Stimulated activated CD4-positive, alpha-beta T cell treated with anti-CD3 and anti-CD28 coated beads, Interleukin-2, amount 100 ng/mL, for 24 hours (primary cell): ENCODE results near the gene AFF2.

Experiments used
- DNase-seq, 2 donors: peaks; one replicate each; pipeline ENCODE4 v3.0.0-alpha.2; 2020

Gene AFF2

GRCh38 chrX:148940411-148940996 lies 440.1 kb downstream of the AFF2 start:
- DNase-seq, result no peak

GRCh38 chrX:148942754-148943153 lies 442.3 kb downstream of the AFF2 start:
- DNase-seq, result no peak

DNA sequence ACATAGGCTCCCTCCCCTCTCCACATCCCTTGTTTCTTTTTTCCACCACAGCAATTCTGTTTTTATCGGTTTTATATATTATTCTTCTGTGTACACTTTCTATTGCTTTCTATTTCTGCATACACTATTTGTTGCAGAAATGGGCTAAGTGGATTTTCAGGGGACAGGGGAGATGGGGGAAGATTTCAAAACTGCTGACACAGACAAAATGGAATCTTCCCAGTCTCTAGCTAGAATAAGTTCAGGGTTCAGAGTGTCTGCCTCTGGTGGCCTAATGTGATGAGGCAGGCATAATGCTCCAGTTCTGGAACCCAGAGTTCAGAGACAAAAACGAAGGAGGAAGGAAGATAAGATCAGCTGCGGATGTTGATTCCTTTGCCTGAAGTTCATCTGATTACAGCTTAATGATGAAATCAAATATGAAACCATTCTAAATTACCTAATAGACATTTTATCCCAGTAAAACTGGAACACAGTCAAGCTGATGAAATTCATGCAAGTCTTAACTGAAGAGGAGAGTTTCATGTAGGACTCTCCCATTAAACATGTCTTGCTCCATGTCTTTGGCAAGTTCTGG lies 447.1 kb downstream of the AFF2 start:
- no peak for DNase-seq

DNA sequence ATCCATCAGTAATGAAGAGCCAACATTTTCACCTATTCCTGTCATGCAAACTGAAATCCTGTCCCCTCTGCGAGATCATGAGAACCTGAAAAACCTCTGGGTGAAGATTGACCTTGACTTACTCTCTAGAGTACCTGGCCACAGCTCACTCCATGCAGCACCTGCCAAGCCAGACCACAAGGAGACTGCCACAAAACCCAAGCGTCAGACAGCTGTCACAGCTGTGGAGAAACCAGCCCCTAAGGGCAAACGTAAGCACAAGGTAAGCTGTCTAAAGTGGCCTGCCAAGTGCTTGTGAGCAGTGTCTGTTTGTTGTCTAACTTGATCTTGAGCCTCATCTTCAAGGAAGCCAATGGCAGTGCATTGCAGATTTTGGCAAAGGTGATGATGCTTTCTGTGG lies 455.9 kb downstream of the AFF2 start:
- no peak for DNase-seq

DNA sequence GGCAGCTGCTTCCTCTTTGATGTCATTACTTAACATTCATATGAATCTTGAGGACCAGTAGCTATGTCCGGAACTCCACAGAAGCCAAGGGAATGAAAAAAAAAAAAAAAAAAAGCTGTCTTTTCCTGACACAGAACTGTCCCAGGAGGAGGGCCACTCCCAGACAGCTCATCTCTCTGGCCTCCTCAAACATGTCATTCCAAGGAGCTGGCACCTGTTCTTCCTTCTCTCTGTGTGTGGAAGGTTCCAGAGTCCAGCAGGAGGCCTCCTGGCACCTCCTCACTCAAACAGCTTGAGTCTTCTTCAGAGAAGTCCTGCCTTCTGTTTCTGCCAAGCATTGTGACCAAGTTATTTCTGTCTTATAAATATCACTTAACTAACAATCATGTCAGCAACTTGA lies 458.5 kb downstream of the AFF2 start:
- DNase-seq, result no peak

GRCh38 chrX:148960060-148960459 lies 459.6 kb downstream of the AFF2 start:
- no peak for DNase-seq

- DNase-seq, result no peak
Observed at GRCh38 chrX:148961985-148962384, 461.6 kb downstream of the AFF2 start.

DNA sequence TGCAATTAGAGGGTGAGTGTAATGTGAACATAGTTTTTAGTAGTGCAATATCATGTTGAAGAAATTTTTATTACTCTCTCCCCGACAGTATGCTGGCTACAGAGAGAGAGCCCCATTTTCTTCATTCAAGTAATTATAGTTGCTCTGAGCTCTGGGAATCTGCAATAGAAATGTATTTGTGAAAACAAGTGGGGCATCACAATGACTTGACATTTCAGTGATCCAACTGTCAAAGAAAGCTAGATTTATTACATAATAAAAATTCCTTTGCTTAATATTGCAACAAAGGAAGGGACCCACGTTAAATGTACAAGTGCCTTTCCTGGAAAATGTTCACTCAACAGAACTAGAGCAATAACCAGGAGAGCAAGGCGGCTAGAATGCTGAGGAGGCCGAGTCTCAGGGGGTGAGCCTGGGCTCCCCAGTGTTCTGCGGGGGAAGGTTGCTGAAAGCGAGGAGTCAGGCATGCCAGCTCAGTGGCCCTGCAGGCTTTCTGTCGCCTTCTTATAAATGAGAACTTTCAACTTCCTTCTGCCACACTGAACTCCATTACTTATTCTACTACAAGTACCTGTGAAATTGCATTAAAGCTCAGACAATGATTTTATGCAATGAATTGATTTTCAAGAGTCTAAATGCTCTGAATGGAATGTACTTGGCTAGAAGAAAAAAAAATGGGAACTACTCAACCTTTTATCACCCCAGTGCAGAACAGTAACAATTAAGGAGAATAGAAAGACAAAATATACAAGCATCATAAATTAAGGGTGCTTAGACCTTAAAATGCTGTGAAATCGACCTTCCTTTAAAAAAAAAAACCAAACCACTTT lies 476.4 kb downstream of the AFF2 start:
- DNase-seq, result no peak

DNA sequence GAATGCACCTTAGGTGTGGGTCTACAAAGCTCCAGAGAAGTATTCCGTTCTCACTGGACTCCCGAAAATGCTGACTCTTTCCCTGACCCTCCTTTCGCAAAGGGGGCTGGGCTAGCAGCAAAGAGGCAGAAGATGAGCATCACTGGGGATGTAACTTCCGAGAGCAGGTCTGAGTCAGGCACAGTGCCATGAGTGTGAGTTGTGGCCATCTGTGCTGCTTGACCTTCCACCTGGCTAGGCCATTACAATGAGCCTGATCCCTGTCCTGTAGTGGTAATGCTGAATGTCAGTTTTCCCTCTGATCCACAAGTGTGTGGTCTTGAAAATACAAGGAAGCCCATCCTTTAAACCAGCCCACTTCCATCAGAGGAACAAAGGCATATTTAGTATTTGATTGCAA lies 479.4 kb downstream of the AFF2 start:
- no peak for DNase-seq

- DNase-seq, result peak in 1 of 2 donors; percentile 3
Observed at GRCh38 chrX:148984238-148984637, 483.8 kb downstream of the AFF2 start.

DNA sequence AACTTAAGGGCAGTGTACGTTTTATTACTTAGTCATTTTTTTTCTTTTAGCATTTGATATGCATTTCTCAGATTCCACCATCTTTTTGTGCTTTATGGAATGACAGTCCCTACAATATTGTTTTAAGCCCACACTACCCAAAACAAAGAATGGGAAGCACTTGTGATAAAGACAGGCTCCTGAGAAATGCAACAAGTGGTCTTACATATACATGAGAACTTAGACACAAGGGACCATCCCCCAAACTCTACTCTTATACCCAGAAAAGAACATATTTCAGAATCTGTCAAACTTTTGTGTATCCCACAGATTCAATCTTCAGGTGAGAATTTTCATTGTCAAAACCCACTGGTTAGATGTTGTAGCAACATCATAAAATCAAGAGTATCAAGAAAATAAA lies 491.1 kb downstream of the AFF2 start:
- no peak for DNase-seq

- no peak for DNase-seq
Observed at GRCh38 chrX:148995661-148996060, 495.2 kb downstream of the AFF2 start.

GRCh38 chrX:149002320-149002719 lies 501.9 kb downstream of the AFF2 start:
- DNase-seq, result no peak

GRCh38 chrX:149003863-149004660 lies 503.6 kb downstream of the AFF2 start:
- DNase-seq, result no peak

GRCh38 chrX:149004936-149005335 lies 504.5 kb downstream of the AFF2 start:
- DNase-seq, result no peak

GRCh38 chrX:149006235-149006634 lies 505.8 kb downstream of the AFF2 start:
- no peak for DNase-seq

DNA sequence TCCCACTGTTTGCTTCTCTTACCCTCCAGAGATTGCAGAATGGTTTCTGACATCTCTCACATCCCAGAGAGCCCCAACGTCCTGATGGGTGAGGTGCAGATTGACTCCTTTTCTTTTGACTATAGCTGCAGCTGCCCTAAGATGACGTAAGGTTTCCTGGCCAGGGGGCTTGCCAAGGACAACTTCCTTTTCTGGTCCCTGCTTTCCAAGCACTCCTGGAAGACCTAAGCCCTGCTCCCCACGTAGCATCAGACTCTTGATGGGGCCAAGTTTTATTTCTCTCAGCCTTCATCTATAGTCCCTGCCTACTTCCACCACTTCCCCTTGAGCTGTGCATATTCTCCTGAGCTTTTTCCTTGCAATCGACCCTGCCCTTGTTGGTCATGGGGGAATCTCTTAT lies 507.0 kb downstream of the AFF2 start:
- no peak for DNase-seq

DNA sequence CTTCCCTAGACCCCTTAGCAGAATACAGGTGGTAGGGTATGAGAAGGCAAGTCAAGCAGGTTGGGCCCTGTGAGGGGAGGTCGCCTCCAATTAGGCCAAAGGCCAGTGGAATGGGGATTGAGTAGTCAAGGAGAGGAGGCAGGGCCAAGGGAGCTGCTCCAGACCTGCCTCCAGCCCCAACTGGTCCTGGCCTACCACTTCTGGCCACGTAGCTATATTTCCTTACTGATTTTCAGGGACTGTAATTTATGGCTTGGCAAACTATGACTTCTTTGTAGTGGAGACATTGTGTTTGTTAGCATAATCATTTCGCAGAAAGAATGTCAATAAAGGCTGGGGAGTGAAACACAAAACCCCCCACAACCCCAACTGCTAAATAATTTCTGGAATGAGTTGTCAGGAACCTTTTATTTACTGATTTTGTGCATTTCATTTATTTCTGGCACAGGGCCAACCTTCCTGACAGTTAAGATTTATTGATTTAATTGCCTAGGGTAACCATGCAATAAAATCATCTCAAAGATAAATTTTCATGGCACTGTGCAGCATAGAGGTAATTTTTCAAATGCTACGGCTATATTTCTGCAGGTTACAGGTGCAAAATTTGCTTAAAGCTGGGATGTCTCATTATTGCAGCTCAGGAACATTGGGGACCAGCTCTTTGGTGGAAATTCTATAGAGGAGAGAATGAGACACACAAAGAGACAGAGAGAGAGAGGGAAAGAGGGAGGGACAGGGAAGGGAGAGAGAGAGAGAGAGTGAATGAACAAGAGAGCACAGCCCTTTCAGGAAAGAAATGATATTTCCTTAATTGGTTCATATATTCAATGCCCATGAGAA lies 509.8 kb downstream of the AFF2 start:
- no peak for DNase-seq

DNA sequence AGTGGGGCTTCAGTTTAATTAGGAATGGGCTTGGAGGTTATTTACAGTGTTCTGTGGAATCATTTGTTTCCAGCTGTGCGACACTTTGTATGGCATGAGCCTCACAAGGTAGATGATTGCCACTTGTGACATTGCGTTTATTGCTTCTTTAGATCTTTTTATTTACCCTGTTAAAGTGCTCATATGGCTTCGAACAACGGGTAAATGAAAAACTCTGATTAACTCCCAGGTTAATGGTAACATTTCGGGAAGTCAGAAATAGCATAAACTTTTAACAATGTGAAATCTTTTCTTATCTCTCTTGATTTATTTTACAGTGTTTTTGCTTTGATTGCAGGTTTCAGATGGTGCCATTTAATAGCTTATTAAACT lies 510.4 kb downstream of the AFF2 start:
- DNase-seq, result no peak

- DNase-seq, result no peak
Observed at GRCh38 chrX:149013081-149013480, 512.7 kb downstream of the AFF2 start.

GRCh38 chrX:149021159-149021558 lies 520.7 kb downstream of the AFF2 start:
- DNase-seq, result no peak

DNA sequence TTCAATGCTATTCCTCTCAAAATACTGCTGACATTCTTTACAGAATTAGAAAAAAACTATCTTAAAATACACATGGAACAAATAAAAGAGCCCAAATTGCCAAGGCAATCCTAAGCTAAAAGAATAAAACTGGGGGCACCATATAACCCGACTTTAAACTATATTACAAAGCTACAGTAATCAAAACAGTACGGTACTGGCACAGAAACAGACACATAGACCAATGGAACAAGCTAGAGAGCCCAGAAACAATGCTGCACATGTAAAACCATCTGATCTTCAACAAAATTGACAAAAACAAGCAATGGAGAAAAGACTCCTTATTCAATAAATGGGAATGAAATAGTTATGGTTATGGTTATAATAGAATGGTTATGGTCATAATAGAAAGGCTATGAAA lies 522.1 kb downstream of the AFF2 start:
- no peak for DNase-seq

DNA sequence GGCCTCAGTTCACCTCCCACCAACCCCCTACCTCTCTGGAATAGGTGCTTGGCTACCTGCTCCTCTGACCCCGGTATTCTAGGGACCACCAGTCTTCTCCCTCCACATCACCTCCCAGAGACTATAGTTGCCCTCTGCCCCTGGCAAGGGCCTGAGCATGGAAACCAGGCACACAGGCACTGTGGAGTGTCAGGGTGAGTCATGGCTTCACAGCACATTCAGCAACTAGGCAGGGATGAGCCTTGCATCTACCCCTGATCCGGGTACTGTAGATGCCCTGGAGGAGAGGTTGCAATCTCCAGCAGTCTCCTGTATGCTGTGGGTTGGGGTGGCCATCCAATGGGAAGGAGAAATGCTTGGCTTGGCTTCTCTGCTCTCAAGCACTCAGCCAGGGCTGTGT lies 532.0 kb downstream of the AFF2 start:
- no peak for DNase-seq
